SK-N-SH (cell line): Measurements from ENCODE around the gene GPR18. TPM values are rescaled to one million over a fixed set of nuclear protein-coding genes. Genes with fewer than 3 reads are reported as not detected.

Source experiments
- CTCF ChIA-PET: fragments of 300-600, 350-600 bp; formaldehyde crosslinking; extraction: SDS; loops from one replicate; lab custom pipeline; 2021; lab: Yijun Ruan, JAX
- POLR2A ChIA-PET: fragments of 350-600 bp; sonication (Branson Sonifier 250); formaldehyde crosslinking; extraction: SDS; loops from one replicate; lab custom pipeline; 2020; ENCODE audit warnings: antibody characterized with exemption, inconsistent platforms; lab: Yijun Ruan, JAX
- DNase-seq: peaks from one replicate; pipeline ENCODE4 v3.0.0; 2012
- H2AFZ ChIP-seq: fragments of 200-600 bp; sonication (generic); 2 replicates; pipeline ENCODE4 v1.8.1; 2016; ENCODE audit warnings: antibody characterized with exemption, mild to moderate bottlenecking, low read depth
- H3F3A ChIP-seq: fragments of 200-600 bp; sonication (generic); replicated peaks from 2 replicates; pipeline ENCODE3; 2016; ENCODE audit warnings: antibody characterized with exemption, mild to moderate bottlenecking; ENCODE audit not compliant: insufficient read depth
- H3K27ac ChIP-seq, 2 experiments: fragments of 200-500 bp in 1 of 2; fragments of 200-600 bp in 1 of 2; sonication (Bioruptor generic) in 1 of 2; sonication (generic), shearing (Covaris generic) in 1 of 2; 2 replicates each; pipeline versions ENCODE4 v1.5.1 to v1.6.1; 2014 to 2016; ENCODE audit warnings: low read depth in 2 of 2, inconsistent platforms in 1 of 2, low read length in 1 of 2, mild to moderate bottlenecking in 1 of 2, mixed read lengths in 1 of 2
- H3K27me3 ChIP-seq: fragments of 200-600 bp; sonication (generic), shearing (Covaris generic); 2 replicates; pipeline ENCODE4 v1.6.1; 2016; ENCODE audit warnings: mixed run types; ENCODE audit not compliant: insufficient read depth
- H3K36me3 ChIP-seq, 2 experiments: fragments of 200-500 bp in 1 of 2; fragments of 200-600 bp in 1 of 2; sonication (Bioruptor generic) in 1 of 2; sonication (generic) in 1 of 2; replicated peaks in 1 of 2; 2 replicates each; pipeline versions ENCODE3 to v1.5.1; 2014 to 2016; ENCODE audit warnings: low read length in 1 of 2, mild to moderate bottlenecking in 1 of 2; ENCODE audit not compliant: insufficient read depth in 2 of 2, control insufficient read depth in 1 of 2
- H3K4me1 ChIP-seq, 2 experiments: fragments of 200-500 bp in 1 of 2; fragments of 200-600 bp in 1 of 2; sonication (Bioruptor generic) in 1 of 2; sonication (generic), shearing (Covaris generic) in 1 of 2; 2 replicates each; pipeline versions ENCODE4 v1.5.1 to v1.6.1; 2014 to 2016; ENCODE audit warnings: low read depth in 1 of 2, low read length in 1 of 2, mixed run types in 1 of 2; ENCODE audit not compliant: insufficient read depth in 2 of 2, control insufficient read depth in 1 of 2
- H3K4me2 ChIP-seq: fragments of 200-600 bp; sonication (generic), shearing (Covaris generic); 2 replicates; pipeline ENCODE4 v1.6.1; 2017; ENCODE audit warnings: mixed run types
- H3K4me3 ChIP-seq, 2 experiments: fragments of 200-500 bp in 1 of 2; fragments of 200-600 bp in 1 of 2; sonication (Bioruptor generic) in 1 of 2; sonication (generic), shearing (Covaris generic) in 1 of 2; 2 replicates each; pipeline versions ENCODE4 v1.5.1 to v1.8.1; 2014 to 2016; ENCODE audit warnings: low read depth in 2 of 2, inconsistent platforms in 1 of 2, low read length in 1 of 2, mild to moderate bottlenecking in 1 of 2, mixed read lengths in 1 of 2, moderate library complexity in 1 of 2
- H3K79me2 ChIP-seq: fragments of 200-600 bp; sonication (generic); 2 replicates; pipeline ENCODE4 v1.8.1; 2017; ENCODE audit warnings: mild to moderate bottlenecking; ENCODE audit not compliant: insufficient read depth
- H3K9ac ChIP-seq: fragments of 200-600 bp; sonication (generic); 2 replicates; pipeline ENCODE4 v1.6.1; 2017; ENCODE audit warnings: mixed run types
- H3K9me2 ChIP-seq: fragments of 200-600 bp; sonication (generic); 2 replicates; pipeline ENCODE4 v1.6.1; 2017; ENCODE audit warnings: mixed run types
- H3K9me3 ChIP-seq: fragments of 200-600 bp; sonication (generic); 2 replicates; pipeline ENCODE4 v1.6.1; 2017; ENCODE audit warnings: mixed run types, mild to moderate bottlenecking, moderate library complexity
- H4K20me1 ChIP-seq: fragments of 200-600 bp; sonication (generic); 2 replicates; pipeline ENCODE4 v1.6.1; 2017; ENCODE audit warnings: mild to moderate bottlenecking, mixed run types; ENCODE audit not compliant: insufficient read depth
- EP300 ChIP-seq, 2 experiments: IDR thresholded peaks; 2 replicates each; pipeline versions ENCODE4 v1.4.0 to v1.6.1; 2012; ENCODE audit warnings: borderline replicate concordance in 1 of 2, low read depth in 1 of 2, low read length in 1 of 2
- EZH2phosphoT487 ChIP-seq: fragments of 200-600 bp; sonication (generic); IDR thresholded peaks from 2 replicates; pipeline ENCODE4 v1.6.1; 2017; ENCODE audit warnings: low read depth, mixed run types, mild to moderate bottlenecking, antibody characterized with exemption, moderate library complexity, borderline replicate concordance
- FOXJ3 ChIP-seq: sonication (generic); formaldehyde crosslinking; IDR thresholded peaks from 2 replicates; pipeline ENCODE4 v1.5.1; 2020; ENCODE audit warnings: mild to moderate bottlenecking, missing genetic modification reagents
- GABPA ChIP-seq: IDR thresholded peaks from 2 replicates; pipeline ENCODE4 v1.4.0; 2012; ENCODE audit warnings: low read depth, mild to moderate bottlenecking
- GATA2 ChIP-seq: sonication (generic); formaldehyde crosslinking; IDR thresholded peaks from 2 replicates; pipeline ENCODE4 v1.5.0; 2020; ENCODE audit warnings: mild to moderate bottlenecking, missing genetic modification reagents
- NFIC ChIP-seq: IDR thresholded peaks from 2 replicates; pipeline ENCODE4 v1.4.0; 2012; ENCODE audit warnings: borderline replicate concordance
- NRF1 ChIP-seq: IDR thresholded peaks from 2 replicates; pipeline ENCODE4 v1.6.1; 2012; ENCODE audit warnings: low read depth, mild to moderate bottlenecking, low read length
- PBX3 ChIP-seq: IDR thresholded peaks from 2 replicates; pipeline ENCODE4; 2012
- RCOR1 ChIP-seq: fragments of 150-350 bp; IDR thresholded peaks from 2 replicates; pipeline ENCODE4 v1.6.1; 2017; ENCODE audit warnings: antibody characterized with exemption, low read length
- RXRA ChIP-seq: IDR thresholded peaks from 2 replicates; pipeline ENCODE4 v1.4.0; 2012; ENCODE audit warnings: low read depth, mild to moderate bottlenecking, borderline replicate concordance
- SIN3A ChIP-seq: IDR thresholded peaks from 2 replicates; pipeline ENCODE4 v1.6.1; 2012; ENCODE audit warnings: low read depth, mild to moderate bottlenecking, low read length, moderate library complexity, borderline replicate concordance
- SMC3 ChIP-seq: IDR thresholded peaks from 2 replicates; pipeline ENCODE4 v1.6.1; 2012; ENCODE audit warnings: low read depth, low read length, improper control_type of control experiment
- TEAD4 ChIP-seq: IDR thresholded peaks from 2 replicates; pipeline ENCODE4 v1.4.0; 2012; ENCODE audit warnings: mild to moderate bottlenecking, borderline replicate concordance; ENCODE audit not compliant: insufficient read depth
- USF1 ChIP-seq: IDR thresholded peaks from 2 replicates; pipeline ENCODE4 v1.4.0; 2012; ENCODE audit warnings: low read depth, borderline replicate concordance
- YY1 ChIP-seq: IDR thresholded peaks from 2 replicates; pipeline ENCODE4 v1.4.0; 2012; ENCODE audit warnings: low read depth, mild to moderate bottlenecking
- WGBS: methylation state at CpG from one replicate; pipeline ENCODE4 v1.1.6; 2017; ENCODE audit warnings: low lambda C conversion rate; 5-methylcytosine and 5-hydroxymethylcytosine counted together
- polyA plus RNA-seq, 3 experiments: library from polyadenylated mRNA; depleted of rRNA; stranded (reverse); fragments of >200 nt; gene quantifications; 2 replicates each; pipeline ENCODE4 v1.2.3, GENCODE V29; 2012
- TF ChIP-seq, protein P1 (sequence below): IDR thresholded peaks from 2 replicates; pipeline ENCODE4 v1.4.0; 2012; ENCODE audit warnings: low read depth, borderline replicate concordance
- TF ChIP-seq, protein P2 (sequence below): IDR thresholded peaks from 2 replicates; pipeline ENCODE4 v1.4.0; 2012; ENCODE audit warnings: low read depth

GPR18 gene
- polyA plus RNA-seq, 1 of the 3 experiments (the other 2 are of a cell fraction) = not detected

DNA sequence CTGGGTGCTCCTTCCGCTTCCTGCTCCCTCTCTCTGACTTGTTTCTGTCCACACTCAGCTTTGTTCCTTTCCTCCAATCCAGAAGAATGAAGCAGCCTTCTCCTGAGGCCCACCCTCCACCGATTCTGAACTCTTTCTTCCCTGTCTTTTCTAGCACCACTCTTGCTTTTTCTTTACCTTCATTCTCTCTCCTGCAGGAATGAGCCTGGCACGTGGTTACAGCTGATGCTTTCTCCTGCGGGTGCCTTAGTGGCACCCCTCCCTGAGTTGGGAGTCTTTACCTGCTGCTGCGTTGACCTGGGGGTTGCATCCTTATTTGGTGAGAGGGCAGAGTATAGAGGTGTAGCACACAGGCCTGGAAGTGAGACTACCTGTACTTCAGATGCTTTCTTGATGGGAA, 51.3 kb downstream of the GPR18 start:
- 97% methylated on average over 5 of the region's 5 CpGs for WGBS
- no peaks in the 10 kb centered on the region for H3K27me3 ChIP-seq
- no peak overlapping the region for H2AFZ ChIP-seq
- H3K4me2 ChIP-seq = no peak overlapping the region
- no peak overlapping the region for H3K9ac ChIP-seq
- H3K9me3 ChIP-seq = no peaks in the 10 kb centered on the region
- TF ChIP-seq EP300 (IDR thresholded peaks at IDR 0.05; ENCODE audit: borderline replicate concordance in 1 of 2, low read depth in 1 of 2, low read length in 1 of 2) (no peak), NRF1 (no peak), NFIC (no peak), YY1 (no peak), FOXJ3 (CRISPR knock-in tag) (no peak), RXRA (no peak), SMC3 (no peak), TEAD4 (no peak), EZH2phosphoT487 (no peak), PBX3 (no peak), SIN3A (no peak), GATA2 (CRISPR knock-in tag) (no peak), GABPA (no peak), RCOR1 (no peak), USF1 (no peak)
- TF ChIP-seq, protein P1, sequence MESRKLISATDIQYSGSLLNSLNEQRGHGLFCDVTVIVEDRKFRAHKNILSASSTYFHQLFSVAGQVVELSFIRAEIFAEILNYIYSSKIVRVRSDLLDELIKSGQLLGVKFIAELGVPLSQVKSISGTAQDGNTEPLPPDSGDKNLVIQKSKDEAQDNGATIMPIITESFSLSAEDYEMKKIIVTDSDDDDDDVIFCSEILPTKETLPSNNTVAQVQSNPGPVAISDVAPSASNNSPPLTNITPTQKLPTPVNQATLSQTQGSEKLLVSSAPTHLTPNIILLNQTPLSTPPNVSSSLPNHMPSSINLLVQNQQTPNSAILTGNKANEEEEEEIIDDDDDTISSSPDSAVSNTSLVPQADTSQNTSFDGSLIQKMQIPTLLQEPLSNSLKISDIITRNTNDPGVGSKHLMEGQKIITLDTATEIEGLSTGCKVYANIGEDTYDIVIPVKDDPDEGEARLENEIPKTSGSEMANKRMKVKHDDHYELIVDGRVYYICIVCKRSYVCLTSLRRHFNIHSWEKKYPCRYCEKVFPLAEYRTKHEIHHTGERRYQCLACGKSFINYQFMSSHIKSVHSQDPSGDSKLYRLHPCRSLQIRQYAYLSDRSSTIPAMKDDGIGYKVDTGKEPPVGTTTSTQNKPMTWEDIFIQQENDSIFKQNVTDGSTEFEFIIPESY = no peak
- TF ChIP-seq, protein P2, sequence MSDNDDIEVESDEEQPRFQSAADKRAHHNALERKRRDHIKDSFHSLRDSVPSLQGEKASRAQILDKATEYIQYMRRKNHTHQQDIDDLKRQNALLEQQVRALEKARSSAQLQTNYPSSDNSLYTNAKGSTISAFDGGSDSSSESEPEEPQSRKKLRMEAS = no peak
- TF ChIP-seq, all 33 proteins: peak for 0
- H3K27ac ChIP-seq = no peak overlapping the region
- DNase-seq = no peak
- peaks cover 0 to 4% of the 10 kb centered on the region in 2 experiments; a peak in 2 of 4 replicates for H3K4me1 ChIP-seq
- H4K20me1 ChIP-seq = peaks cover 24% of the 10 kb centered on the region; the same call in 1 of the 2 replicates
- H3F3A ChIP-seq = no peaks in the 10 kb centered on the region
- no peaks in the 10 kb centered on the region for H3K9me2 ChIP-seq
- POLR2A ChIA-PET = no interaction called here
- peaks cover 0 to 4% of the 10 kb centered on the region in 2 experiments for H3K36me3 ChIP-seq
- no peak overlapping the region for H3K4me3 ChIP-seq
- H3K79me2 ChIP-seq = peaks cover 91% of the 10 kb centered on the region
- CTCF ChIA-PET = interaction anchor here (1.0 to 3.9 kb wide), 3 partner anchors 30 to 230 kb away, joined by 3 to 21 read pairs (median 5); no protein-coding TSS in a partner anchor
